Left renal cortex interstitium (tissue), 4 donors: ENCODE measurements around the gene C10orf105. TPM values are rescaled to one million over a fixed set of nuclear protein-coding genes. Genes with fewer than 3 reads are reported as not detected.

Experiments
- DNase-seq, 4 donors: peaks; one replicate each; pipeline ENCODE4 v3.0.0-alpha.2; 2013; ENCODE audit warnings: low read depth in 4 of 4, low spot score in 2 of 4, missing footprints in 1 of 4
- polyA plus RNA-seq, 4 donors: library from polyadenylated mRNA; unstranded; fragments of 120-200 nt; gene quantifications; one replicate each; pipeline ENCODE4 v1.2.1, GENCODE V29; 2013; ENCODE audit not compliant: insufficient read length in 4 of 4

Gene C10orf105
- polyA plus RNA-seq, 4 donors, result 0.14 to 0.16 (median 0.16) TPM

DNA sequence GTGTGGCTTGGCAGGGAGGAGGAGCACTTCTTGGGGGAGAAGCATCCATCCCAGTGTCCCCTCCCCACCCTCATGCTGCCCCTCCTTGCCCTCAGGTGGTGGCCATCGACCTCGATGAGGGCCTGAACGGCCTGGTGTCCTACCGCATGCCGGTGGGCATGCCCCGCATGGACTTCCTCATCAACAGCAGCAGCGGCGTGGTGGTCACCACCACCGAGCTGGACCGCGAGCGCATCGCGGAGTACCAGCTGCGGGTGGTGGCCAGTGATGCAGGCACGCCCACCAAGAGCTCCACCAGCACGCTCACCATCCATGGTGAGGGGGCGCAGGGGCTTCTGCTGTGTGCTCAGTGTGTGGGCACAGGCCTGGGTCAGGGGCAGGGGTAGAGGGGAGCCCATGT lies 14.8 kb downstream of the C10orf105 start:
- DNase-seq, result no peak

DNA sequence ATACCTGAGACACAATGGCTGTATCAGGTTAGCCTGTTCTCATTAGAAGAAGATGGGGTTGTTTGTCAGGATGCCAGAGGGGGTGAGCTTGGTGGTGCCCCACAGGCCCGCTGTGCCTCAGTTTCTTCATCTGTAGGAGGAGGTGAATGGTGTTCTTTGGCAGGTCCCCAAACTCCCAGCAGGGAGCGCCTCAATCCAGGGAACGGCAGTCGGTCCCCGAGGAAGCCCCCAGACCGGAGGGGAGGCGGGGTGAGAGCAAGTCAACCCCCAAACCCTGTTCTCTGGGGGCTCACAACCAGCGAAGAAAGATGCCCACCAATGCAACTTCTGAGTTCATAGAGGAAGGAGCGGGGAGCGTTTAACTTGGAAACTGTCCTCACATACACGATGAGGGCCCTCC lies 16.0 kb downstream of the C10orf105 start:
- no peak for DNase-seq

DNA sequence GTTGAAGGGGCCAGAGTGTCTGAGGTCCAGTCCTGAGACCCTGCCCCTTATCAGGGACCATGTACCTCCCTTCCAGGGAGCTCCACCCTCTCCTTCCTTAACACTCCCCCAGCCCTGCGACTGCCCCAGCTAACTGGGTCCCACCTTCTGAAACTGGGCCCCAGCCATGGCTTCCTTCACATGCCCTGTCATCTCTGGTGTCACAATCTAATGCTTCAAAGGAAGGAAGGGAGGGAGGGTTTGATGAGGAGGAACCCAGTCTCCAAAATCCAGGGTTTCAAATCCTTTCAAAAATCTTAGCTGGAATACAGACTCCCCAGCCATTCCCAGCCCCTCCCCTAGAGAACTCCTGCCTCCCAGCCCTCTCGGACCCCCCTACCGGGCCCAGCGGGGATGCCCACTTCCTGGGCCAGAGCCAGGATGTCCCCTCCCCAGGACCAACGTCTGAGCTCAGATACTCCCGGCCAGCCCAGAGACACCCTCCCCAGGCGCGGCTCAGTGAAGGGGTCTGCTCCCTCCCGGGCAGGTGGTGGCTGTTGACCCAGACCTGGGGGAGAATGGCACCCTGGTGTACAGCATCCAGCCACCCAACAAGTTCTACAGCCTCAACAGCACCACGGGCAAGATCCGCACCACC lies 18.0 kb downstream of the C10orf105 start:
- no peak for DNase-seq

DNA sequence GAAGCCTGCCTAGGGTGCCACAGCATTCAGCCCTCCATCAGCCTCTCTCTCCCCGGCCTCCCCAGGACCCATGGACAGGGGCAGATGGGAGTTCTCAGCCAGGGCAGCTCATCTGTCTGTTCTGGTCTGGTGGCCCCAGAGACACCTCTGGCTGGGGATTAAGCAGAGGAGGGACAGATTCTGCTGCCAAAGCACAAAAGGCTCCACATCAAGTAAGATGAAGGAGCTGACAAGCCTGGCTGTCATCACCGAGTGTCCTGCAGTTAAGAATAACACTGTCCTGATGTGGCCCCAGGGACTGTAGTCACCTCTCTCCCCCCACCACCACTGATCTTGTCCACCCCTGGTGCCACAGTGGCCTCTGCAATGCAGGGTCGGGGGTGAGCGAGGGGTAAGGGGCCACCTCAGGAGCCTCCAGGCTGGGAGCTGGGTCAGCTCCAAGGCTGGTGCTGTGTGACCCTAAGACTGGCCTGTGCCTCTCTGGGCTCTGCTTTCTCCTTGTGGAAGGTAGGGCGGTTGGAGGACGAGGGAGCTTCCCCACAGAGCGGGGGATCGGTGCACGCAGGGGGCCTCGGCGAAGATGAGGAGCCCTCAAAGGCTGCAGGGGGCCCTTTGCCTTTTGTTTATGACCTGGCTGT lies 18.7 kb downstream of the C10orf105 start:
- no peak for DNase-seq

DNA sequence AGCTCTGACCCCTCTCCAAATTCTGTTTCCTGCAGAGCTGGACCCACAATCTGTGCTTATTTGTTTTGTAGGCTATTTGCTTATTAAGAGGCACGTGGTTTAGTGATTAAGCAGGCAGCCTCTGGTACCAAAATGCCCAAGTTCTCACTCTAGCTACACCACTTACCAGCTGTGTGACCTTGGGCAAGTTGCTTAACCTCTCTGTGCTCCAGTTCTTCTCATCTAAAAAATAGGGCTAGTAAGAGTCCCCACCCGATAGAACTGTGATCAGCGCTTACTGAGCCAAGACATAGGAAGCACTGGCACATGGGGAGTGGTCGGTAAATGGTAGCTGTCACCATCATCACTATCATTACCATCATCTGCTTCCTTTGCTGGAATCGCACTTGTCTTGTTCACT lies 20.8 kb downstream of the C10orf105 start:
- no peak for DNase-seq

DNA sequence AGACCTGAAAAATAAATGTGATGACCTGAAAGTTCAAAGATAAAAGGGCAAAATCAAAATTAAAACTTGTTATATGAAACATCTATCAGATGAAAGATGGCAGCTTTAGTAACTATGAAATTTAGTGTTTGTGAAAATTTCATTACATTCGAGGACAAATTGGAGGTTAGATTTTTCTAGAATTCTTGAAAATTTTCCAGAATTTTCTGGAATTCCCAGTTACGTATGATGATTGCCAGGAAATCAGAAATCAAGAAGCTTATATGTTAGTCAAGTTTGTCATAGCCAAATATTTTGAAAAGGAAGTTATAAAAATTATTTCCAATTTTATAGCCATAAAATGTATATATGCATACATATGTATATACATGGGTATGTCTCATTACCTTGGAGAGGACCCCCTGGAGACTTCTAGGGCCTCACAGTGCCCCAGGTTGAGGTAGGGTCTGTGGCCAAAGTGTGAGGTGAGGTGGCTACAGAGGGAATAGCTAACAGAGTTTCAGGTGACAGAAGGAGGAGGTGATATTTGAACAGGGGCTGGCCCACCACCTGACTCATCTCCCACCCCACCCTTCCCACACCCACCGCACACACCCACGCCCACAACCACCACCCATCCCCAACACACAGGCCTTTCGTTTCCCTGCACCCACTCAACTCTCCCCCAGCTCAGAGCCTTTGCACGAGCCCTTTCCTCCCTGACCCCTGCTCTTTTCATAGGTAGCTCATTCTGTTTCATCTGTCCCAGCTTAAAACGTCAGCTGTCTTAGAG lies 21.5 kb downstream of the C10orf105 start:
- no peak for DNase-seq

DNA sequence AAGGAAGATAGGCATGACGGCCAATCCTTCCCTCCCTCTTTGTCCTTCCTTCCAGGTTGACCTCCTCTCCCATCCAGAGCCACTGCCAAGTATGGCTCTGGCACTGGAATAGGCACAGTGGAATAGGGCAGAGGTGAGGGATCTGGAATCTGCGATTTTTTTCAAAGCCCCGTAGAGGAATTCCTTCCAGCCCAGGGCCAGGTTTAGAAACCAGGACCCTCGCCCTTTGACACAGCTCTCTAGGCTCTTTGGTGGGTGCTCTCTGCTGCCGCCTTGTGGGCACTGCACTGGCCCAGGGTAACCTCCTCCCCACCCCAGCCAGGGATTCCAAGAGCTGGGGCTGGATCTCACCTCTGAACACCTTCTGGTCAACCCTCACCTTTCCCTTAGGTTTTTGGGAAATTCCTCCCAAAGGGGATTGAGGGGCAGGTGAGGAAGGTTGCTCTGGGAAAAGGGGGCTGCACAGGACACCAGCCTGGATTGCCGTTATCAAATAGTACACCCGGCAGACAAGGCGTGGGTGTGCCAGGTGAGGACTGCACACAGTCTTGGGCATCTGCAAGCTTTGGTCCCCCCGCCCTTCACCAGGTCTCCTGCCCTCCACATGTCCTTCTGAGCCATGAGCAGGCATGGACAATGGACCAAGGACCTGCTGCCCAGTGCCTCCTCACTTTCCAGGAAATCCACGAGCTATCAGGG lies 22.8 kb downstream of the C10orf105 start:
- no peak for DNase-seq

DNA sequence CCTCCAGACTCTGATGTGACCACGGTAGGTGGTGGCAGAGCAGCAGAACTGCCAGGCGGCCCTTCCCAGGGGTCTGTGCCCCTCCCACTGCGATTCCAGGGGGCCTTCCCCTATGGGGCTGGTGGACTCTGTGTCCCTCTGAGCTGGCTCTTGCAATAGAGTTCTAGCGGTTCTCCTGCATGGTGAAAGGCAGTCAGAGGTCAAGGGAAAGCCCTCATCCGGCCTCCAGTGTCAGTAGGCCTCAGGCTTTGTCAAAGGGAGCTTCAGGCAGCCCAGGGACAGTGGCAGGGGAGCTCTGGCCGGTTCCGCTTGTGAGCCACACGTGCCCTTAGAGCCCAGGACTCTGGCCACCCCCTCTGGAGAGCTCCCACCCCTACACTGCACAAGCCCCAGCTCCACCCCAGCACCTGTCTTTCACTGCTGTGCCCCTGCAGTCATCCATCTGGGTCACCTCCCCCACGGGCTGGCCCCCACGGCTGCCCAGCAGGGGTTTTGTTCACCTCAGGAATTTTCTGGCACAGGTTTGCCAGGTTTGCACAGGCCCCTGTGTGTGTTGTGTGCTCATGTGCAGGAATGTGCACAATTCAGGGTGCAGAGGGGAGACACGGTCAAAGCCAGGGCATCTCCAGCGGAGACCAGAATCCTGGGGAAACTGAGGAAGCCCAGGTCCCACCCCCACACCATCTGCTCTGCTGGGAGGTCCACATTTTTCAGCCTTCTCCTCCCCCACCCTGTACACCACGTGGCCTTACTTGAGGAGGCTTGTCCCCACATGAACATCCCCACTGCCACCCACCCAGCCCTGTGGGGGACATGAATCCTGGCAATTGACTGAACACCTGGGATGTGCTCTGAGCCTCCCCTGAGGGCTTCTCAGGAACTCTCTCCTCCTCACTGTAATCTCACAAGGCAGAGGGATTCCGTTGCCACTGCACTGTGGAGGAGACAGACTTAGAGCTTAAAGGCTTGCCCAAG lies 23.8 kb downstream of the C10orf105 start:
- DNase-seq, result no peak

DNA sequence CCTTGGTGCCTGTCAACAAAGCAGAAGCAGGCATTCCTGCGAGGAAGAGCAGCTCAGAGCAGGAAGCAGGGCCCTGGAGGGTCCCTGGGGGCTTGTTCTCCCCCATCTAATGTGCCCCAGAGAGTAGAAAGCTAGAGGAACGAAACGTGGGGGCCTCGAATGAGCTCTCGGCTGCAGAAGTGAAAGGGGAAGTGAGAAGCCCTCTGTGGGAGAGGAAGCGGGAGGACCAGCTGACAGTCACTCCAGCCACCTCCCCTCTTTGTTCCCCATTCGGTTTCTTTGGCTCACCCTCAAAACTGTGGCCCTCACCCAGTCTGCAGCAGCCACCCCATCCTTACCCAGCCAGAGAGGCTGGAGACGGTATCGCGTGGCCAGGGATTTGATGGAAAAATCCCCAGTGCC lies 25.0 kb downstream of the C10orf105 start:
- no peak for DNase-seq

DNA sequence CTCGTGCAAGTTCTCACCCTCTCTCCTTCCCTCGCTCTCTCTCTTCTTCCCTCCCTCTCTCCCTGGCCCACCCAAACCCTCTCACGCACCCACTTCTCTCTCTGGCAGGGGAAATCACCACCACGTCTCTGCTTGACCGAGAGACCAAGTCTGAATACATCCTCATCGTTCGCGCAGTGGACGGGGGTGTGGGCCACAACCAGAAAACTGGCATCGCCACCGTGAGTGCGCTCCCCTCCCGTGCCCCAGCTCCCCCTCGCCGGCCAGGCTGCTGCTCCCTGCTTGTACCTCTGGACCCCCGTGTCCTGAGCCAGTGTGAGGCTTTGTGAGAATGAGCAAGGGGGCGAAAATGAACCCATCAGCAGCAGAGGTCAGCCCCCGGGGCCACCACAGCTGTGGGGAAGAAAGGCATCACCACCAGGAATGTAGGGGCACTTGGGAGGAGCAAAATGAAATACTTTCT lies 25.5 kb downstream of the C10orf105 start:
- DNase-seq, result no peak

DNA sequence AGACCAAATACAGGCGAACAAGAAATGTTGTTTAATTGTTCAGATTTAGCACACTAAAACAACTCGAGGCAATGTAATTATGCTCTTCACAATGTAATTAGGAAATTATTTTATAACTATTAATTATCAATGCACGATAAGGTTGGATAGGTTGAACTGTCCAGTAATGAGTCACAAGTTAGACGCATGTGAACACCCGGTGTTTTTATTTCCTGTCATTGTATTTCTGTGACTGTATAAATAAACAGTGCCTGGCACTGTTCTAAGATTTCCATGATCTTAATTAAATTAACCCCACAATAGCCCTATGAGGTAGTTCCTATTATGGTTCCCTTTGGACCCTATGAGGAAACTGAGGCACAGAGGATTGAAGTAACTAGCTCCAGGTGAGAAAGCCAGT lies 26.2 kb downstream of the C10orf105 start:
- DNase-seq, result no peak

DNA sequence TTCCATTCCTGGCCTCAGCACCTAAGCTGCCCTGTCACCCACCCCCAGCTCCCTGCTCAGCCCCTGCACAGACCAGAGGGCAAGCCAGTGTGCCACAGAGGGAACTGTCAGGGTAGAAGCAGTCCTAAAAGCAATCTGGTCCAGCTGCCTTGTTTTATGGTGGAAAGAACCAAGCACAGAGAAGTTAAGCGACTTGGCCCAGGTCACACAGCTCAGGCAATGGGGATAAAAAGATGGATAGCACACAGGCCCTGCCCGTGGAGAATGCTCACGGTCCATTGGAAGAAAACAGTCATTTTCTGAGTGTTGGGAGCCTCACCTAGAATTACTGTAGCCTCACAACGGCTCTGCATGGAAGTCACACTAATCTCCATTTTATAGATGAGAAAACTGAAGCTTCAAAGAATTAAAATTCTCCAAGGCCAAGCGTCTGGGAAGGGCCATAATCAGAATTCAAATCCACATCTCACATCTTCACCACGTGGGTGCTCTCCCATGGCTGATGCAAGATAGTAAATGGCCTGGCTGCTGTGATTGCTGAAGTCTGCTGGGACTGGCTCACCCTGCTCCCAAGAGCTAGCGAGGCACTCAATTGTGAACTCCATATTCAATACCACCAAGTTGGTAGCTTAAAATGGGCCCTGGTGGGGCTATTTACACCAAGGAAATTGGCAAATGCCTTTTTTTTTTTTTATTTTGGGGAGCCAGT lies 26.8 kb downstream of the C10orf105 start:
- DNase-seq, result no peak

DNA sequence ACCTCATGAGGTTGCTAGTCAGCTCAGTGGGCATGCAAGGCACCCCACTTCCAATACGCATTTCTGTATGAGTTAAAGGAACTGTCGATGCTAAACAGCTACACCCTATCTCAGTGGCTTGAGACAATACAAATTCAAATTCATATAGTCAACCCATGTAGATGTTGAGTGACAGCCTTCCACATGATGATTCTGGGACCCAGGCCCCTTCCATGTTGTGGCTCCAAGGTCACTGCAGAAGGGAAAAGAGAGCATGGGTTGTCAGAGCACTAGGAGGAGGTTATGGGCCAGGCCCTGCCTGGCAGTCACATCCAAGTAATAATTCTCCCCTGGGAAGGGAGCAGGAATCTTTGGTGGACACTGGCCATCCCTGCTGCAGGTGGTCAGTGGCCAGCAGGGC lies 28.2 kb downstream of the C10orf105 start:
- DNase-seq, result no peak

DNA sequence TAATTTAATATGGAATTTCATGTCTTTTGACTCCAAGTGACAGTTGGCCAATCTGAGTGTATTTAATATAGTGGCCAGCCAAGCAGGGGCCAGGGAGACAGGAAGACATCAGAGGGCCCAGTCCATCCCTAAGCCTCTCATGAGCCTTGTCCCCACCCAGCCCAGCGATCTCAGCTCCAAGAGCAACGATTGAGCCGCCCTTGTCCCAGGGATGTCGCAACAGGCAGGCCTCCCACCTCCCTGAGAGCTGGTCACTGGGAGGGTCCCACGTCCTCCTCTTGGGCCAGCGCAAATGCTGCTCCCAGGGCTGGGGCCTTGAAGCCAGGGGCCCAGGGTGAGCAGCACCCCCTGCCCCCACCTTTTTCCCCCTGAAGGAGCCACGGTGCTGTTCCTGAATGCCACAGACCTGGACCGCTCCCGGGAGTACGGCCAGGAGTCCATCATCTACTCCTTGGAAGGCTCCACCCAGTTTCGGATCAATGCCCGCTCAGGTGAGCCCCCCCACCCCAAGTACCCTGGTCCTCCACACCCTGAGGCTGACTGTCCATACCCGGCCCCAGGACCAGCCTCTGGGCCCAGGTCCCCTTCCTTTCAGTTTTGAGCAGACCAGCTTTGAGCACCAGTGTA lies 29.4 kb downstream of the C10orf105 start:
- no peak for DNase-seq

DNA sequence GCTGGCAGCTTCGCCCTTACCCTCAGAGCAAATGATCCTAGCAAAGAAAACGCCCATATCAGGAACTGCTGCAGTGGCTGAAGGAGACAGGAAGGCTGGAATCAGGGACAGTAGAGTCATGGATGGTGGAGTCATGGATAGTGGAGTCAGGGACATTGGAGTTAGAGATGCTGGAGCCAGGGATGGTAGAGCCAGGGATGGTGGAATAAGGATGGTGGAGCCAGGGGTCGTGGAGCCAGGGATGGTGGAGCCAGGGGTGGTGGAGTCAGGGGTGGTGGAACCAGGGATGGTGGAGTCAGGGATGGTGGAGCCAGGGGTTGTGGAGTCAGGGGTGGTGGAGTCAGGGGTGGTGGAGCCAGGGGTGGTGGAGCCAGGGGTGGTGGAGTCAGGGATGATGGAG lies 31.3 kb downstream of the C10orf105 start:
- no peak for DNase-seq

DNA sequence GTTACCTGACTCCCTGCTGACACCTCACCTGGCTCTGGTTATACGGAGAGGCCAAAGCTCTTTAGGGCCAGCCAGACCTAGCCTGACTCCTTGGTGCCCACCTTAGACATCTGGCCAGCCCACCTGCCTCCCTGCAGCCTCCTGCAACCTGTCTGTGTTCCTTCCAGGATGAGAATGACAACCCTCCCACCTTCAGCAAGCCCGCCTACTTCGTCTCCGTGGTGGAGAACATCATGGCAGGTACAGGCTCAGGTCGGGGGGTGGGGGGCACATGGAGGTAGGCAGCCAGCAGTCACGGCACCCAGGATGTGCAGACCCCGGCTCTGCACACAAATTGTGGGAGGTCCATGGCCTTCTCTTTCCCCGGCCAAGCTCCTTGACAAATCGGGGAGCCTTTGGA lies 32.1 kb downstream of the C10orf105 start:
- DNase-seq, result no peak

DNA sequence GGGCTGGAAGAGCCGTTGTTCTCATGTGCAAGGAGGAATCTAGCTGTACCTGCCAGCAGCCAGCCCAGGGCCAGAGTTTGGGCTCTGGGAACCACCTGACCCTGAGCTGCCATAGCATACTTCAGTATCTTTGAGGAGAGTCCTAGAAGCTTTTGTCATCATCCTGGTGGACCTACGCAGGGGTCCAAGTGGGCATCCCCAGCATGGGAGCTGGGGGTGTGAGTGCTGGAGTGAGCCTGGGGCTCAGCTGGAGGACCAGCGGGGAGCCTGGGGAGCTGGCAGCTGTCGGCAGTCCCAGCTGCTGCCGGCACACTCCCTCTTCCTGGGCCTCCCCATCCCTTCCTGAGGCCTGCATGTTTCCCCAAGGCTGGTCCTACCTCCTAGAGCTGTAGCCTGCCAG lies 32.5 kb downstream of the C10orf105 start:
- DNase-seq, result no peak

DNA sequence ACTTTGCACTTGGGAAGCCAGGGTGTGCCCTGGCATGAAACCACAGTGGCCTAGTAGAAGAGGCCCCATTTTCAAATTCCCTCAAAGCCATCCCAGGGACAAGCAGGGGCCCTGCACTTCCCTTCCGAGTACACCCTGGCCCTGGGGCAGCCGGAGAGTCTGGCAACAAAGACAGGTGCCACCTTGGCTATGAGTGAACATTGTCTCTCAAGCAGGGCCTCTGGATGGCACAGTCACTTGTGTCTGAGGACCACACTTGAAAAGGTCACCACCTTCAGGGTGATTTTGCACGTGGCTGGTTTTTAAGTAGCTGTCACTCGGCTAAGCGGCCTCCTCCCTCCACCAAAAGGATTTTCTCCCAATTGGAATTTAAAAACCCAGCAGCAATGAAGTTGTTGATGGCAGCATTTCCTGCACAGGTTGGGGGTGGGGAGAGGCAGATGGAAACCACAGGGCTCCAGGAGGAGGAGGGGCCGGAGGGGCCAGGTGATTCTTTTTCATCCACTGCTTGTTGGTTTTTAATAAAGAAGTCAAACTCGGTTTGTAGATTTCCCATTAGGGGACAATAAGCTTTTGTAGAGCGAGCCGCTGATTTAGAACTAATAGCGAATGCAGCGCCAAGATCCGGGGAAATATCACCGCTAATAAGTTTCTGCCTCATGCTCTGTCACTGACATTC lies 33.9 kb downstream of the C10orf105 start:
- no peak for DNase-seq
